Fibroblast of villous mesenchyme (primary cell): ENCODE results near the gene SNX12. TPM values are rescaled to one million over a fixed set of nuclear protein-coding genes. Genes with fewer than 3 reads are reported as not detected.

ENCODE experiments used
- DNase-seq: peaks from one replicate; pipeline ENCODE4 v3.0.0-alpha.2; 2010; ENCODE audit warnings: low read depth
- H3K4me3 ChIP-seq: 2 replicates; pipeline ENCODE4 v1.5.1; 2011; ENCODE audit warnings: low read depth, mild to moderate bottlenecking, low read length
- total RNA-seq: library from RNA; depleted of rRNA; stranded (reverse); fragments of >200 nt; gene quantifications from 2 replicates; pipeline ENCODE4 v1.2.3, GENCODE V29; 2012
- TF ChIP-seq, protein P1 (sequence below): IDR thresholded peaks from 2 replicates; pipeline ENCODE4 v1.5.1; 2012; ENCODE audit warnings: low read depth, mild to moderate bottlenecking, low read length; ENCODE audit not compliant: insufficient read depth

The SNX12 gene
- total RNA-seq, 1 donor = 73.4 TPM

DNA sequence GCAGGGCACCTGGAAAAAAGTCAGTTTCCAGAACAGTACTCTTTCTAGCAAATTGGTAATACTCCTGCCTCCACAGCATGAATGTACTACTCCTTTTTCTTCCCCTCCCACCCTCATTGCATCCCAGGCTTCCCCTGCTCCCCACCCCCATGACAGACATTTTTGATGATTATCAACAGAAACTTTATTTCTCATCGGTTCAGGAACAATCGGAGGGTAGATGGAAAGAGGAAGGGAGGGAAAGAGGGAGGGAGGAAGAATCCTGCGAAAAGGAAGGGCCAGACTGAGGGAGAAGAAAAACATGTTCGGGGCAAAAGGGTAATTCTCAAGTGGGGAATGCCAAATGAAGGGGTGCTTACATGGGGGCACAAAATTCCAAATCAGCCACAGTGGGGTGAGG is 39.1 kb upstream of the SNX12 start:
- no peak for DNase-seq
- TF ChIP-seq, protein P1, sequence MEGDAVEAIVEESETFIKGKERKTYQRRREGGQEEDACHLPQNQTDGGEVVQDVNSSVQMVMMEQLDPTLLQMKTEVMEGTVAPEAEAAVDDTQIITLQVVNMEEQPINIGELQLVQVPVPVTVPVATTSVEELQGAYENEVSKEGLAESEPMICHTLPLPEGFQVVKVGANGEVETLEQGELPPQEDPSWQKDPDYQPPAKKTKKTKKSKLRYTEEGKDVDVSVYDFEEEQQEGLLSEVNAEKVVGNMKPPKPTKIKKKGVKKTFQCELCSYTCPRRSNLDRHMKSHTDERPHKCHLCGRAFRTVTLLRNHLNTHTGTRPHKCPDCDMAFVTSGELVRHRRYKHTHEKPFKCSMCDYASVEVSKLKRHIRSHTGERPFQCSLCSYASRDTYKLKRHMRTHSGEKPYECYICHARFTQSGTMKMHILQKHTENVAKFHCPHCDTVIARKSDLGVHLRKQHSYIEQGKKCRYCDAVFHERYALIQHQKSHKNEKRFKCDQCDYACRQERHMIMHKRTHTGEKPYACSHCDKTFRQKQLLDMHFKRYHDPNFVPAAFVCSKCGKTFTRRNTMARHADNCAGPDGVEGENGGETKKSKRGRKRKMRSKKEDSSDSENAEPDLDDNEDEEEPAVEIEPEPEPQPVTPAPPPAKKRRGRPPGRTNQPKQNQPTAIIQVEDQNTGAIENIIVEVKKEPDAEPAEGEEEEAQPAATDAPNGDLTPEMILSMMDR = no peak
- no peak overlapping the region for H3K4me3 ChIP-seq

DNA sequence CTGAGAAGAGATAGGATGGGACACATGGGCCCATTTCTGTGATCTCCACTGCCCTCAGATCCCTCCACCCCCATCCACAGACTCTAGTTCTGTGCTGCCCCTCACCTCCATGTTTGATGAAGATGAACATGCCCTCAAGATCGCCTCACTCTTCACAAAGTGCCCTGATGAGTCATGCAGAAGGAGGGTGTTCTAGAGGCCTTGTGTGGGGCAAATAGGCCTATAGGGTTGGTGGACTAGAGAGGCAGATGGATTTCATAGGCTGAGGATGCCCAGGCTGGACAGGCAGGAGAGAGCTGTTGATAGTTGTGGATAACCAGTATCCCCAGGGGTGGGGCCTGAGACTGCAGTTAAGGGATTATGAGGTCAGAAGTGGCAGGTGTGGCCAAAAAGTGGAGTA is 38.3 kb upstream of the SNX12 start, which contains the start of gene CXorf65:
Gene CXorf65 (minus strand): TSS at position 314 of the 400 bp plus-strand sequence. CDS start 184 bp downstream, at position 130.
- DNase-seq = no peak
- H3K4me3 ChIP-seq = no peak within 1 kb of the TSS
- TF ChIP-seq, protein P1 = no peak

DNA sequence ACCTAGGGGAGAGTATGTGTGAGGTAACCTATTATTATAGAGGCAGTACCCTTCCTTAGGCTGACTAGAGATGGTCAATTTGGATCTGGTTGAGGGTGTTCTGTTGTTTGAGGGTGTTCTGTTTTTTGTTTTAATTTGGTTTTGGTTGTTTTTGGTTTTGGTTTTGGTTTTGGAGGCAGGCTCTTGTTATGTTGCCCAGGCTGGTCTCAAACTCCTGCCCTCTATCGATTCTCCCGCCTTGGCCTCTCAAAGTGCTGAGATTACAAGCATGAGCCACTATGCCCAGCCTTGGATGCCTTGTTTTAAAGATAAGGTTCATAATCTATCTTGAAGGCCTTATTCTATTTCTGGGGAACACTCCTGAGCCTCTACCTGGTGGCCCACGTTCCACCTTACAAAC is 37.5 kb upstream of the SNX12 start:
- no peak for DNase-seq
- TF ChIP-seq, protein P1 = no peak
- H3K4me3 ChIP-seq = no peak overlapping the region

DNA sequence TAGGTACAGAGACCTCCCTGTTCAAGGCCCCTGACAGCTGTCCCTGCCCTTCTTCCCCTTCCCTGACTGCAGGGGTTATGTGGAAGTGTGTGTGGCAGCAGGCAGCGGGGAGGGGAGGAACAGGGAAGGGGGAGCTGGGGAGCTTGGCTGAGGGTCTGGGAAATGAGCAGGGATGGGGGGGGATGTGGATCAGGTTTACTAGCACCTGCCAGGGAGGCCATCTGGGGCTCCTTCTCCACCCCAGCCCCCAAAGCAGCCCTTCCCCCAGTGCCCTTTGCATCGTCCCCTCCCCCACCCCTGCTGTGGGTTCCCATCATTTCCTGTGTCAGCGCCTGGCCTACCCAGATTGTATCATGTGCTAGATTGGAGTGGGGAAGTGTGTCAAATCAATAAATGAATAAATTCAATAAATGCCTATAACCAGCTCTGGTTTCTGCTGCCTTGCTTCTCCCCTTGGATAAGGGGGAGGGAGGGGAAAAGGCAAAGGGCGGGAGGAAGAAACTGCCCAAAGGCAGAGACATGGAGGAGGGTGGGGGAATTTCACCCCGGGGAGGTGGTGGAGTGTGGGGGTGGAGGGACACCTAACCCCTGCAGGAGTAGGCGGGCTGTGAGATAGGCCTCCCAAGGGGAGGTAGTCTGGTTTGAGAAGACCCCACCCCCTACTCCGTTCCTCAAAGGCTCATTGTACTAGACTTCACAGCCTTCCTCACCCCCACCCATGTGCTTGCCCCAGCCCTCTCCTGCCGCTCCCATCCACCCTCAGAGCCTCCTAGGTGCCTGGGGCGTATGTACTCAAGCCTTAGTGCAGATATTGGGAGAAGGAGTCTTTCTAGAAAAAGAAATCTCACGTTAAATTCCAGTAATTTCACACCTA is 35.2 kb upstream of the SNX12 start:
- no peak overlapping the region for H3K4me3 ChIP-seq
- DNase-seq = no peak
- TF ChIP-seq, protein P1 = no peak

DNA sequence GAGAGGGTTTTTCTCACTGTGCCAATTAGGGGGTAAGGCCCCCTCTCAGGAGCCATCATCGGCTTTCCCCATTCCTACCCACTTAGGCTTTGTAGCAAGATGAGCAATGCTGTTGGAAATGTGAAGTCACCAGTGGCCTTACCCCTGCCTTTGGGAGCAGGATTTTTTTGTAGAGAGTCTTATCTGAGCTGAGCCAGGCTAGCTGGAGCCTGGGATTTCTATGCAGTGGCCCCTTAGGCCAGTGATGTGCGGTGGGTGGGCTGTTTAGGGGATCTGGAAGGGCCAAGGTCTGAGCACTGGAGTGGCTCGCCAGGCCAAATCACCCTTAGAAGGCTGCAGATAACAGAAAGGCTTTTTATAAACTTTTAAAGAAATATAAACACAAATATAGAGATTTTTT is 34.2 kb upstream of the SNX12 start:
- no peak overlapping the region for H3K4me3 ChIP-seq
- DNase-seq = no peak
- TF ChIP-seq, protein P1 = no peak

DNA sequence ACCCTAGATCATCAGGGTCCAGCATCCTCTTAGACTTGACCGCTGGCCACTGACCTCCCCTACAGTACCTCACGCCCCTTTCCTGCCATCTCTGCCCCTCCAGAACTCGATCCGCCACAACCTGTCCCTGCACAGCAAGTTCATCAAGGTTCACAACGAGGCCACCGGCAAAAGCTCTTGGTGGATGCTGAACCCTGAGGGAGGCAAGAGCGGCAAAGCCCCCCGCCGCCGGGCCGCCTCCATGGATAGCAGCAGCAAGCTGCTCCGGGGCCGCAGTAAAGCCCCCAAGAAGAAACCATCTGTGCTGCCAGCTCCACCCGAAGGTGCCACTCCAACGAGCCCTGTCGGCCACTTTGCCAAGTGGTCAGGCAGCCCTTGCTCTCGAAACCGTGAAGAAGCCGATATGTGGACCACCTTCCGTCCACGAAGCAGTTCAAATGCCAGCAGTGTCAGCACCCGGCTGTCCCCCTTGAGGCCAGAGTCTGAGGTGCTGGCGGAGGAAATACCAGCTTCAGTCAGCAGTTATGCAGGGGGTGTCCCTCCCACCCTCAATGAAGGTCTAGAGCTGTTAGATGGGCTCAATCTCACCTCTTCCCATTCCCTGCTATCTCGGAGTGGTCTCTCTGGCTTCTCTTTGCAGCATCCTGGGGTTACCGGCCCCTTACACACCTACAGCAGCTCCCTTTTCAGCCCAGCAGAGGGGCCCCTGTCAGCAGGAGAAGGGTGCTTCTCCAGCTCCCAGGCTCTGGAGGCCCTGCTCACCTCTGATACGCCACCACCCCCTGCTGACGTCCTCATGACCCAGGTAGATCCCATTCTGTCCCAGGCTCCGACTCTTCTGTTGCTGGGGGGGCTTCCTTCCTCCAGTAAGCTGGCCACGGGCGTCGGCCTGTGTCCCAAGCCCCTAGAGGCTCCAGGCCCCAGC is 32.7 kb upstream of the SNX12 start:
- no peak overlapping the region for H3K4me3 ChIP-seq
- TF ChIP-seq, protein P1 = no peak
- DNase-seq = no peak
